GM12878 (cell line): ENCODE results near the gene PLEKHM2. TPM values are rescaled to one million over a fixed set of nuclear protein-coding genes. Genes with fewer than 3 reads are reported as not detected.
A peak's percentile ranks its signal among the peaks of the same experiment; 100 is the strongest.

Experiments
- ATAC-seq: fragments of 200-7000 bp; cut with Tn5 transposase; 3 replicates; pipeline ENCODE4 v1.9.1; 2020; ENCODE audit warnings: mild to moderate bottlenecking, moderate library complexity
- BruUV-seq: library from RNA; stranded (reverse); fragments of 400-500 nt; replicated peaks from 2 replicates; lab custom pipeline; 2021; lab: Mats Ljungman, UMichigan
- CTCF ChIA-PET: fragments of 300-600 bp; sonication (Branson Sonifier 250); formaldehyde crosslinking; extraction: SDS; loops from one replicate; lab custom pipeline; 2021; ENCODE audit warnings: inconsistent platforms; lab: Yijun Ruan, JAX
- POLR2A ChIA-PET: fragments of 350-600 bp; formaldehyde crosslinking; extraction: SDS; loops from one replicate; lab custom pipeline; 2021; ENCODE audit warnings: inconsistent platforms; lab: Charles Lee
- RAD21 ChIA-PET: fragments of 300-600 bp; sonication (Branson Sonifier 250); formaldehyde crosslinking; loops from one replicate; lab custom pipeline; 2023; ENCODE audit warnings: antibody characterized with exemption; ENCODE audit not compliant: unreplicated experiment; lab: Charles Lee
- SMC1A ChIA-PET: fragments of 300-600 bp; sonication (Branson Sonifier 250); formaldehyde crosslinking; loops from one replicate; lab custom pipeline; 2023; ENCODE audit not compliant: unreplicated experiment, uncharacterized antibody; lab: Charles Lee
- DNase-seq: peaks from one replicate; pipeline ENCODE4 v3.0.0-alpha.2; 2011; ENCODE audit warnings: low read depth, low spot score
- FAIRE-seq: peaks from 3 replicates; lab custom pipeline; 2011; peaks lifted over from hg19 to GRCh38; lab: Jason Lieb, UNC
- H2AFZ ChIP-seq: 2 replicates; pipeline ENCODE4 v1.6.0; 2011; ENCODE audit warnings: low read depth, low read length, control low read depth; ENCODE audit not compliant: control insufficient read depth
- H3K27ac ChIP-seq: 2 replicates; pipeline ENCODE4 v1.5.1; 2011; ENCODE audit warnings: control low read depth; ENCODE audit not compliant: control insufficient read depth, insufficient read depth
- H3K27me3 ChIP-seq, 2 experiments: replicated peaks in 1 of 2; 2 replicates each; pipeline versions ENCODE4 v1.6.0 to v1.6.1; 2011; ENCODE audit warnings: low read length in 1 of 2; ENCODE audit not compliant: control insufficient read depth in 2 of 2, insufficient read depth in 2 of 2
- H3K36me3 ChIP-seq, 2 experiments: 2 replicates each; pipeline ENCODE4 v1.5.1; 2011; ENCODE audit warnings: low read length in 1 of 2; ENCODE audit not compliant: control insufficient read depth in 2 of 2, insufficient read depth in 2 of 2
- H3K4me1 ChIP-seq: 2 replicates; pipeline ENCODE4 v1.6.1; 2011; ENCODE audit warnings: mild to moderate bottlenecking, low read length, moderate library complexity, mixed read lengths; ENCODE audit not compliant: control insufficient read depth, insufficient read depth
- H3K4me2 ChIP-seq: 2 replicates; pipeline ENCODE4 v1.6.0; 2011; ENCODE audit warnings: control low read depth; ENCODE audit not compliant: control insufficient read depth, insufficient read depth
- H3K4me3 ChIP-seq: fragments of 200-600 bp; sonication (generic); 2 replicates; pipeline ENCODE4 v1.5.1; 2016
- H3K79me2 ChIP-seq: 2 replicates; pipeline ENCODE4 v1.6.0; 2011; ENCODE audit warnings: low read length; ENCODE audit not compliant: control insufficient read depth, insufficient read depth
- H3K9ac ChIP-seq: 2 replicates; pipeline ENCODE4 v1.8.0; 2011; ENCODE audit warnings: low read length, control low read depth, mixed read lengths; ENCODE audit not compliant: control insufficient read depth, insufficient read depth
- H3K9me3 ChIP-seq: replicated peaks from 3 replicates; pipeline ENCODE4 v1.5.1; 2011; ENCODE audit warnings: mild to moderate bottlenecking, low read length; ENCODE audit not compliant: control insufficient read depth, insufficient read depth
- H4K20me1 ChIP-seq: 2 replicates; pipeline ENCODE4 v1.6.0; 2011; ENCODE audit not compliant: control insufficient read depth, insufficient read depth
- GABPA ChIP-seq: IDR thresholded peaks from 2 replicates; pipeline ENCODE4 v1.6.1; 2014; ENCODE audit warnings: antibody characterized with exemption, low read depth, mild to moderate bottlenecking, inconsistent platforms
- IKZF2 ChIP-seq, 2 experiments: fragments of 450-650 bp; IDR thresholded peaks; 2 replicates each; pipeline ENCODE4 v1.6.1; 2017; ENCODE audit warnings: mild to moderate bottlenecking in 2 of 2, moderate library complexity in 2 of 2
- RELA ChIP-seq: fragments of 450-650 bp; IDR thresholded peaks from 2 replicates; pipeline ENCODE4 v1.8.0; 2014; ENCODE audit warnings: borderline replicate concordance; ENCODE audit not compliant: partially characterized antibody
- SREBF1 ChIP-seq: IDR thresholded peaks from 2 replicates; pipeline ENCODE4 v1.6.1; 2012; ENCODE audit warnings: mild to moderate bottlenecking, low read length
- YBX1 ChIP-seq: fragments of 450-650 bp; IDR thresholded peaks from 2 replicates; pipeline ENCODE4 v1.6.1; 2016; ENCODE audit warnings: antibody characterized with exemption
- ZBED1 ChIP-seq: IDR thresholded peaks from 2 replicates; pipeline ENCODE4 v1.6.1; 2016; ENCODE audit warnings: borderline replicate concordance
- ZSCAN29 ChIP-seq: fragments of 450-650 bp; IDR thresholded peaks from 2 replicates; pipeline ENCODE4 v1.6.1; 2017; ENCODE audit warnings: mild to moderate bottlenecking, moderate library complexity
- WGBS: methylation state at CpG from one replicate; pipeline ENCODE4 v1.1.6; 2016; ENCODE audit warnings: low lambda C conversion rate; ENCODE audit not compliant: insufficient replicate concordance, insufficient coverage; ENCODE audit errors: missing lambda C conversion rate; 5-methylcytosine and 5-hydroxymethylcytosine counted together
- in situ Hi-C: fragments of 300-500 bp; cut with MboI; formaldehyde crosslinking; loops from 9 replicates; pipeline ENCODE4 v1.14.3; 2018; ENCODE audit warnings: mixed read lengths
- intact Hi-C: fragments of 100-400 bp; cut with micrococcal nuclease; formaldehyde crosslinking; loops from one replicate; pipeline ENCODE4 v1.14.2; 2022; ENCODE audit not compliant: unreplicated experiment
- polyA plus RNA-seq, 11 experiments: library from polyadenylated mRNA; depleted of rRNA in 4 of 11; unstranded in 6 of 11; stranded (reverse) in 5 of 11; fragments of >200 nt; fragmentation: Nextera tagmentation in 4 of 11; fragmentation: Illumina TruSeq in 1 of 11; extraction: Ambion mirVana in 4 of 11; extraction: Trizol in 1 of 11; gene quantifications; 1 replicate in 1 of 11; 2 replicates in 10 of 11; pipeline versions ENCODE4 v1.2.1 to v1.2.3, GENCODE V29; 2011 to 2016; ENCODE audit warnings: inconsistent platforms in 2 of 11, missing spikeins in 2 of 11, low read depth in 1 of 11
- total RNA-seq, 4 experiments: library from RNA; depleted of rRNA in 3 of 4; stranded (reverse); fragments of >200 nt in 3 of 4; fragmentation: Illumina TruSeq in 1 of 4; extraction: Trizol in 1 of 4; gene quantifications; 2 replicates each; pipeline versions ENCODE4 v1.2.1 to v1.2.3, GENCODE V29; 2013 to 2021
- TF ChIP-seq, protein P1 (sequence below): fragments of 450-650 bp; IDR thresholded peaks from 2 replicates; pipeline ENCODE4 v1.6.1; 2017; ENCODE audit warnings: borderline replicate concordance
- TF ChIP-seq, protein P2 (sequence below): fragments of 450-650 bp; IDR thresholded peaks from 2 replicates; pipeline ENCODE4 v1.6.1; 2017; ENCODE audit warnings: mild to moderate bottlenecking, moderate library complexity

The PLEKHM2 gene
- total and polyA plus RNA-seq, 10 of the 15 experiments (the other 5 are each of a cell fraction or from before 2014, with no cell fraction given), result 0.37 to 55.2 (median 19.3) TPM

DNA sequence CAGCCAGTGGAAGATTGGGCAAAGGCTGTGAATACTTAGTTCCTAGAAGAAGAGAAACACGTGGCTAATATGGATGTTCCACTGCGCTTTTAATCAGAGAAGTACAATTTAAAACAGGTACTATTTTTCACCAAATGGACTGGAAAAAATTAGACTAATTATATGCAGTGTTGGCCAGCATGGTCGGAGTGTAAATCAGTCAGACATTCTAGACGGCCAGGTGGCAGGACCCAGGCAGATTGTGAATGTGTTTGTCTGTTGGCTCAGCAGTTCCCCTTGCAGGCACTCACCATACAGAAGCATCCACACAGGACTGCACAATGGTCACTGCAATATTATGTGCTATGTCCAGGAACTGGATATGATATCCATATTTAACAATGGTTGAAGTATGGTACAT, 28.0 kb downstream of the PLEKHM2 start:
- no peaks in the 10 kb centered on the region for H3K27me3 ChIP-seq
- no peak for DNase-seq
- no peak overlapping the region for H3K9ac ChIP-seq
- H3K4me1 ChIP-seq, result no peaks in the 10 kb centered on the region
- H3K36me3 ChIP-seq, result peaks cover 6 to 7% of the 10 kb centered on the region in 2 experiments; a peak in 3 of 4 replicates
- peak; percentile 52 for ATAC-seq
- no peak overlapping the region for H3K4me2 ChIP-seq
- RAD21 ChIA-PET, result no interaction called here
- in situ Hi-C loops, result no loop called here
- intact Hi-C loops, result no loop called here
- SMC1A ChIA-PET, result interaction anchor here (0.6 to 2.6 kb wide), 3 partner anchors 15 to 219 kb away, joined by 3 to 10 read pairs (median 5); a partner anchor contains a TSS
- TF ChIP-seq, protein P1, sequence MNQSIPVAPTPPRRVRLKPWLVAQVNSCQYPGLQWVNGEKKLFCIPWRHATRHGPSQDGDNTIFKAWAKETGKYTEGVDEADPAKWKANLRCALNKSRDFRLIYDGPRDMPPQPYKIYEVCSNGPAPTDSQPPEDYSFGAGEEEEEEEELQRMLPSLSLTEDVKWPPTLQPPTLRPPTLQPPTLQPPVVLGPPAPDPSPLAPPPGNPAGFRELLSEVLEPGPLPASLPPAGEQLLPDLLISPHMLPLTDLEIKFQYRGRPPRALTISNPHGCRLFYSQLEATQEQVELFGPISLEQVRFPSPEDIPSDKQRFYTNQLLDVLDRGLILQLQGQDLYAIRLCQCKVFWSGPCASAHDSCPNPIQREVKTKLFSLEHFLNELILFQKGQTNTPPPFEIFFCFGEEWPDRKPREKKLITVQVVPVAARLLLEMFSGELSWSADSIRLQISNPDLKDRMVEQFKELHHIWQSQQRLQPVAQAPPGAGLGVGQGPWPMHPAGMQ, result no peak
- TF ChIP-seq ZSCAN29, result no peak
- TF ChIP-seq SREBF1, result no peak
- no peak for TF ChIP-seq RELA
- TF ChIP-seq, protein P2, sequence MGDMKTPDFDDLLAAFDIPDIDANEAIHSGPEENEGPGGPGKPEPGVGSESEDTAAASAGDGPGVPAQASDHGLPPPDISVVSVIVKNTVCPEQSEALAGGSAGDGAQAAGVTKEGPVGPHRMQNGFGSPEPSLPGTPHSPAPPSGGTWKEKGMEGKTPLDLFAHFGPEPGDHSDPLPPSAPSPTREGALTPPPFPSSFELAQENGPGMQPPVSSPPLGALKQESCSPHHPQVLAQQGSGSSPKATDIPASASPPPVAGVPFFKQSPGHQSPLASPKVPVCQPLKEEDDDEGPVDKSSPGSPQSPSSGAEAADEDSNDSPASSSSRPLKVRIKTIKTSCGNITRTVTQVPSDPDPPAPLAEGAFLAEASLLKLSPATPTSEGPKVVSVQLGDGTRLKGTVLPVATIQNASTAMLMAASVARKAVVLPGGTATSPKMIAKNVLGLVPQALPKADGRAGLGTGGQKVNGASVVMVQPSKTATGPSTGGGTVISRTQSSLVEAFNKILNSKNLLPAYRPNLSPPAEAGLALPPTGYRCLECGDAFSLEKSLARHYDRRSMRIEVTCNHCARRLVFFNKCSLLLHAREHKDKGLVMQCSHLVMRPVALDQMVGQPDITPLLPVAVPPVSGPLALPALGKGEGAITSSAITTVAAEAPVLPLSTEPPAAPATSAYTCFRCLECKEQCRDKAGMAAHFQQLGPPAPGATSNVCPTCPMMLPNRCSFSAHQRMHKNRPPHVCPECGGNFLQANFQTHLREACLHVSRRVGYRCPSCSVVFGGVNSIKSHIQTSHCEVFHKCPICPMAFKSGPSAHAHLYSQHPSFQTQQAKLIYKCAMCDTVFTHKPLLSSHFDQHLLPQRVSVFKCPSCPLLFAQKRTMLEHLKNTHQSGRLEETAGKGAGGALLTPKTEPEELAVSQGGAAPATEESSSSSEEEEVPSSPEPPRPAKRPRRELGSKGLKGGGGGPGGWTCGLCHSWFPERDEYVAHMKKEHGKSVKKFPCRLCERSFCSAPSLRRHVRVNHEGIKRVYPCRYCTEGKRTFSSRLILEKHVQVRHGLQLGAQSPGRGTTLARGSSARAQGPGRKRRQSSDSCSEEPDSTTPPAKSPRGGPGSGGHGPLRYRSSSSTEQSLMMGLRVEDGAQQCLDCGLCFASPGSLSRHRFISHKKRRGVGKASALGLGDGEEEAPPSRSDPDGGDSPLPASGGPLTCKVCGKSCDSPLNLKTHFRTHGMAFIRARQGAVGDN, result no peak
- TF ChIP-seq GABPA, result no peak
- TF ChIP-seq YBX1, result no peak
- no peak for TF ChIP-seq ZBED1
- TF ChIP-seq IKZF2 (IDR thresholded peaks at IDR 0.05), result no peak
- H3K4me3 ChIP-seq, result no peak overlapping the region
- CTCF ChIA-PET, result no interaction called here
- no peaks in the 10 kb centered on the region; the same call in 2 of the 3 replicates for H3K9me3 ChIP-seq
- H4K20me1 ChIP-seq, result no peaks in the 10 kb centered on the region
- FAIRE-seq, result no peak
- H3K79me2 ChIP-seq, result peaks cover 8% of the 10 kb centered on the region
- BruUV-seq, result no TSS peak
- WGBS, result 74% methylated on average over 4 of the region's 4 CpGs
- H2AFZ ChIP-seq, result no peak overlapping the region
- no peak overlapping the region for H3K27ac ChIP-seq
- POLR2A ChIA-PET, result interaction anchor here (0.6 to 1.0 kb wide), 2 partner anchors 14 to 15 kb away, joined by 3 read pairs; no protein-coding TSS in a partner anchor
